HepG2 (cell line): ENCODE measurements around the gene MSI2. TPM values are rescaled to one million over a fixed set of nuclear protein-coding genes. Genes with fewer than 3 reads are reported as not detected.

ENCODE experiments used
- CCAR2 ChIP-seq: fragments of 200-400 bp; formaldehyde crosslinking; optimal IDR thresholded peaks from 2 replicates; pipeline ENCODE3; 2018; ENCODE audit warnings: low read depth, mild to moderate bottlenecking, low read length, moderate library complexity
- HNRNPH1 ChIP-seq: fragments of 200-400 bp; formaldehyde crosslinking; optimal IDR thresholded peaks from 2 replicates; pipeline ENCODE3; 2017; ENCODE audit warnings: mild to moderate bottlenecking, low read depth, low read length
- KDM6A ChIP-seq: IDR thresholded peaks from 2 replicates; pipeline ENCODE4 v1.6.1; 2016; ENCODE audit warnings: low read depth
- MAFG ChIP-seq: sonication (generic); formaldehyde crosslinking; IDR thresholded peaks from 2 replicates; pipeline ENCODE4 v1.5.1; 2020; ENCODE audit warnings: mild to moderate bottlenecking, missing genetic modification reagents
- MBD4 ChIP-seq: IDR thresholded peaks from 2 replicates; pipeline ENCODE4 v1.6.1; 2012; ENCODE audit warnings: low read length, inconsistent platforms, borderline replicate concordance
- NR1H2 ChIP-seq: sonication (generic); formaldehyde crosslinking; IDR thresholded peaks from 2 replicates; pipeline ENCODE4 v1.8.1; 2022; ENCODE audit warnings: low read depth, missing genetic modification reagents, borderline replicate concordance
- PAWR ChIP-seq: sonication (generic); formaldehyde crosslinking; IDR thresholded peaks from 2 replicates; pipeline ENCODE4 v1.4.0; 2020; ENCODE audit warnings: missing genetic modification reagents, mild to moderate bottlenecking, borderline replicate concordance
- RBAK ChIP-seq: sonication (generic); formaldehyde crosslinking; IDR thresholded peaks from 2 replicates; pipeline ENCODE4 v1.5.1; 2020; ENCODE audit warnings: mild to moderate bottlenecking, missing genetic modification reagents
- SMAD3 ChIP-seq: sonication (generic); formaldehyde crosslinking; IDR thresholded peaks from 2 replicates; pipeline ENCODE4 v1.4.0; 2020; ENCODE audit warnings: missing genetic modification reagents
- SOX6 ChIP-seq, 2 experiments: fragments of 450-650 bp in 1 of 2; sonication (generic) in 1 of 2; formaldehyde crosslinking in 1 of 2; IDR thresholded peaks; 2 replicates each; pipeline versions ENCODE4 v1.4.0 to v1.6.1; 2017 to 2020; ENCODE audit warnings: antibody characterized with exemption in 1 of 2, mild to moderate bottlenecking in 1 of 2, missing genetic modification reagents in 1 of 2
- SRF ChIP-seq: IDR thresholded peaks from 2 replicates; pipeline ENCODE4 v1.6.1; 2011; ENCODE audit warnings: mild to moderate bottlenecking, low read depth, low read length, moderate library complexity
- TFDP1 ChIP-seq: IDR thresholded peaks from 2 replicates; pipeline ENCODE4 v1.6.1; 2016; ENCODE audit warnings: missing compliant biosample characterization, missing genetic modification reagents, borderline replicate concordance
- YEATS4 ChIP-seq: sonication (generic); formaldehyde crosslinking; IDR thresholded peaks from 2 replicates; pipeline ENCODE4 v1.4.0; 2020; ENCODE audit warnings: missing genetic modification reagents, borderline replicate concordance
- ZBTB34 ChIP-seq: sonication (generic); formaldehyde crosslinking; IDR thresholded peaks from 2 replicates; pipeline ENCODE4 v1.8.0; 2022; ENCODE audit warnings: mild to moderate bottlenecking, missing genetic modification reagents
- ZFP37 ChIP-seq: sonication (generic); formaldehyde crosslinking; IDR thresholded peaks from 2 replicates; pipeline ENCODE4 v1.4.0; 2020; ENCODE audit warnings: missing genetic modification reagents, borderline replicate concordance
- ZIK1 ChIP-seq: sonication (generic); formaldehyde crosslinking; IDR thresholded peaks from 2 replicates; pipeline ENCODE4 v1.5.0; 2020; ENCODE audit warnings: mild to moderate bottlenecking, low read depth, missing genetic modification reagents, borderline replicate concordance
- ZNF343 ChIP-seq: sonication (generic); formaldehyde crosslinking; IDR thresholded peaks from 2 replicates; pipeline ENCODE4 v1.4.0; 2020; ENCODE audit warnings: mild to moderate bottlenecking, missing genetic modification reagents
- ZNF512 ChIP-seq: sonication (generic); formaldehyde crosslinking; IDR thresholded peaks from 2 replicates; pipeline ENCODE4 v1.4.0; 2020; ENCODE audit warnings: mild to moderate bottlenecking, missing genetic modification reagents
- ZNF557 ChIP-seq: sonication (generic); formaldehyde crosslinking; IDR thresholded peaks from 2 replicates; pipeline ENCODE4 v1.4.0; 2020; ENCODE audit warnings: missing genetic modification reagents
- ZNF597 ChIP-seq: sonication (generic); formaldehyde crosslinking; IDR thresholded peaks from 2 replicates; pipeline ENCODE4 v1.5.0; 2020; ENCODE audit warnings: missing genetic modification reagents
- ZNF724P ChIP-seq: sonication (generic); formaldehyde crosslinking; IDR thresholded peaks from 2 replicates; pipeline ENCODE4 v1.8.0; 2022; ENCODE audit warnings: missing genetic modification reagents, borderline replicate concordance
- ZXDC ChIP-seq: sonication (generic); formaldehyde crosslinking; IDR thresholded peaks from 2 replicates; pipeline ENCODE4 v1.5.0; 2020; ENCODE audit warnings: mild to moderate bottlenecking, missing genetic modification reagents
- polyA plus RNA-seq, 8 experiments: library from polyadenylated mRNA; depleted of rRNA in 3 of 8; stranded (reverse) in 7 of 8; unstranded in 1 of 8; fragments of >200 nt; fragmentation: Illumina TruSeq in 4 of 8; extraction: Trizol in 4 of 8; gene quantifications; 2 replicates each; pipeline versions ENCODE4 v1.2.1 to v1.2.3, GENCODE V29; 2011 to 2016; ENCODE audit warnings: low read depth in 4 of 8, missing spikeins in 1 of 8, mixed read lengths in 1 of 8; ENCODE audit not compliant: insufficient read depth in 1 of 8
- total RNA-seq, 5 experiments: library from RNA; depleted of rRNA; stranded (reverse); fragments of >200 nt; fragmentation: Illumina TruSeq; extraction: Trizol; gene quantifications; 2 replicates each; pipeline ENCODE4 v1.2.3, GENCODE V29; 2016; ENCODE audit warnings: low read depth in 1 of 5

MSI2 gene
- total and polyA plus RNA-seq, 2 of the 13 experiments (the other 11 are each of a cell fraction or from before 2014, with no cell fraction given), result 77.5 to 78.4 TPM

- TF ChIP-seq ZNF557 (CRISPR knock-in tag) (no peak), CCAR2 (no peak), SMAD3 (CRISPR knock-in tag) (no peak), RBAK (CRISPR knock-in tag) (no peak), TFDP1 (no peak), ZNF512 (CRISPR knock-in tag) (no peak; the same call in 1 of the 2 replicates), YEATS4 (CRISPR knock-in tag) (0 out of 2 replicates have a peak, but pooled peaks have one; percentile 50), ZNF597 (no peak), SRF (no peak), HNRNPH1 (no peak), KDM6A (peak; percentile 31; the same call in 1 of the 2 replicates), SOX6 (IDR thresholded peaks at IDR 0.05) (no peak), SOX6 (CRISPR knock-in tag; IDR thresholded peaks at IDR 0.05) (peak; percentile 82), ZNF343 (CRISPR knock-in tag) (no peak), ZFP37 (CRISPR knock-in tag) (no peak), ZXDC (CRISPR knock-in tag) (no peak), MAFG (CRISPR knock-in tag) (no peak), ZNF724P (CRISPR knock-in tag) (no peak), MBD4 (no peak), ZIK1 (CRISPR knock-in tag) (no peak), NR1H2 (CRISPR knock-in tag) (no peak), PAWR (CRISPR knock-in tag) (no peak), ZBTB34 (CRISPR knock-in tag) (no peak)
Observed at GRCh38 chr17:57697891-57698711, 441.8 kb downstream of the MSI2 start (continued).
